H9 (cell line): ENCODE measurements around the gene BUD13. TPM values are rescaled to one million over a fixed set of nuclear protein-coding genes. Genes with fewer than 3 reads are reported as not detected.

ENCODE experiments used
- DNase-seq: peaks from one replicate; pipeline ENCODE4 v3.0.0-alpha.2; 2017
- H2AFZ ChIP-seq: one replicate; pipeline ENCODE4 v1.6.1; 2013; ENCODE audit warnings: mild to moderate bottlenecking, low read length, control low read depth, moderate library complexity
- H2AK5ac ChIP-seq: 2 replicates; pipeline ENCODE4 v1.6.1; 2013; ENCODE audit warnings: low read length, control low read depth, mixed read lengths; ENCODE audit not compliant: insufficient read length
- H2BK120ac ChIP-seq: one replicate; pipeline ENCODE4 v1.6.1; 2013; ENCODE audit warnings: low read depth, mild to moderate bottlenecking, low read length, control low read depth, inconsistent platforms; ENCODE audit not compliant: poor library complexity, severe bottlenecking
- H2BK12ac ChIP-seq: 2 replicates; pipeline ENCODE4 v1.6.1; 2013; ENCODE audit warnings: low read length, control low read depth, mixed read lengths, low read depth; ENCODE audit not compliant: insufficient read length
- H2BK15ac ChIP-seq: 2 replicates; pipeline ENCODE4 v1.6.1; 2013; ENCODE audit warnings: low read depth, low read length, control low read depth
- H2BK20ac ChIP-seq: one replicate; pipeline ENCODE4 v1.6.1; 2013; ENCODE audit warnings: low read depth, mild to moderate bottlenecking, low read length, control low read depth, inconsistent platforms; ENCODE audit not compliant: poor library complexity, severe bottlenecking
- H2BK5ac ChIP-seq: 2 replicates; pipeline ENCODE4 v1.6.1; 2013; ENCODE audit warnings: low read length, control low read depth, mixed read lengths; ENCODE audit not compliant: insufficient read length
- H3K14ac ChIP-seq: 2 replicates; pipeline ENCODE4 v1.6.1; 2013; ENCODE audit warnings: low read length, control low read depth; ENCODE audit not compliant: insufficient read depth
- H3K18ac ChIP-seq: 2 replicates; pipeline ENCODE4 v1.6.1; 2013; ENCODE audit warnings: low read depth, mild to moderate bottlenecking, mixed read lengths, low read length, control low read depth; ENCODE audit not compliant: insufficient read length
- H3K23ac ChIP-seq: 2 replicates; pipeline ENCODE4 v1.6.1; 2013; ENCODE audit warnings: low read length, control low read depth, mixed read lengths, low read depth; ENCODE audit not compliant: insufficient read length
- H3K23me2 ChIP-seq: 2 replicates; pipeline ENCODE4 v1.6.1; 2013; ENCODE audit warnings: low read depth, mild to moderate bottlenecking, mixed read lengths, low read length, control low read depth; ENCODE audit not compliant: insufficient read length, poor library complexity, severe bottlenecking
- H3K27ac ChIP-seq: 2 replicates; pipeline ENCODE4 v1.5.1; 2013; ENCODE audit warnings: low read length, control low read depth, mixed read lengths, low read depth; ENCODE audit not compliant: insufficient read length
- H3K27me3 ChIP-seq: 2 replicates; pipeline ENCODE4 v1.6.1; 2013; ENCODE audit warnings: low read length, control low read depth, inconsistent platforms; ENCODE audit not compliant: insufficient read depth
- H3K4ac ChIP-seq: 2 replicates; pipeline ENCODE4 v1.6.1; 2013; ENCODE audit warnings: low read depth, mild to moderate bottlenecking, control low read depth, inconsistent platforms, low read length, moderate library complexity
- H3K4me1 ChIP-seq: 2 replicates; pipeline ENCODE4 v1.6.1; 2013; ENCODE audit warnings: low read length, control low read depth, inconsistent platforms; ENCODE audit not compliant: insufficient read depth
- H3K4me2 ChIP-seq: 2 replicates; pipeline ENCODE4 v1.6.1; 2013; ENCODE audit warnings: low read length, control low read depth, mixed read lengths; ENCODE audit not compliant: insufficient read length, insufficient read depth
- H3K56ac ChIP-seq: 2 replicates; pipeline ENCODE4 v1.6.1; 2013; ENCODE audit warnings: low read depth, mild to moderate bottlenecking, mixed read lengths, low read length, control low read depth; ENCODE audit not compliant: insufficient read length
- H3K79me1 ChIP-seq: 2 replicates; pipeline ENCODE4 v1.6.1; 2013; ENCODE audit warnings: low read depth, mild to moderate bottlenecking, moderate library complexity, low read length, control low read depth, inconsistent platforms; ENCODE audit not compliant: insufficient read depth, poor library complexity, severe bottlenecking
- H3K79me2 ChIP-seq: 2 replicates; pipeline ENCODE4 v1.6.1; 2013; ENCODE audit warnings: low read length, control low read depth, inconsistent platforms; ENCODE audit not compliant: insufficient read depth
- H3K9ac ChIP-seq: 2 replicates; pipeline ENCODE4 v1.6.1; 2013; ENCODE audit warnings: low read length, control low read depth, mixed read lengths; ENCODE audit not compliant: insufficient read length; ENCODE audit errors: extremely low read depth
- H3K9me3 ChIP-seq: one replicate; pipeline ENCODE4 v1.6.1; 2013; ENCODE audit warnings: low read depth, low read length, inconsistent platforms; ENCODE audit not compliant: control insufficient read depth
- H3T11ph ChIP-seq: one replicate; pipeline ENCODE4 v1.6.1; 2013; ENCODE audit warnings: mild to moderate bottlenecking, low read length, control low read depth, inconsistent platforms
- H4K20me1 ChIP-seq: one replicate; pipeline ENCODE4 v1.6.1; 2013; ENCODE audit not compliant: control insufficient read depth, insufficient read length, insufficient read depth
- H4K5ac ChIP-seq: 2 replicates; pipeline ENCODE4 v1.6.1; 2013; ENCODE audit warnings: low read depth, mild to moderate bottlenecking, mixed read lengths, low read length, control low read depth; ENCODE audit not compliant: insufficient read length
- H4K8ac ChIP-seq: replicated peaks from 2 replicates; pipeline ENCODE4 v1.6.1; 2013; ENCODE audit warnings: low read length, control low read depth, mixed read lengths, low read depth; ENCODE audit not compliant: insufficient read length
- H4K91ac ChIP-seq: 2 replicates; pipeline ENCODE4 v1.6.1; 2013; ENCODE audit warnings: low read depth, mild to moderate bottlenecking, moderate library complexity, mixed read lengths, low read length, control low read depth; ENCODE audit not compliant: insufficient read length
- H3K27ac Mint-ChIP-seq, 3 experiments: 2 replicates in 2 of 3; 3 replicates in 1 of 3; pipeline ENCODE4 v1.8.0; 2020 to 2021; ENCODE audit warnings: mixed read lengths in 3 of 3, mild to moderate bottlenecking in 1 of 3, moderate library complexity in 1 of 3
- H3K27me3 Mint-ChIP-seq: 2 replicates; pipeline ENCODE4 v1.8.0; 2021; ENCODE audit warnings: low read depth, mild to moderate bottlenecking, moderate library complexity, mixed read lengths
- H3K36me3 Mint-ChIP-seq, 3 experiments: 2 replicates in 2 of 3; 3 replicates in 1 of 3; pipeline ENCODE4 v1.8.0; 2020 to 2021; ENCODE audit warnings: low read depth in 3 of 3, mixed read lengths in 3 of 3; ENCODE audit not compliant: insufficient read depth in 1 of 3
- H3K4me1 Mint-ChIP-seq, 2 experiments: 2 replicates each; pipeline ENCODE4 v1.8.0; 2020; ENCODE audit warnings: mixed read lengths in 2 of 2
- H3K4me3 Mint-ChIP-seq, 2 experiments: 2 replicates in 1 of 2; 3 replicates in 1 of 2; pipeline ENCODE4 v1.8.0; 2020 to 2021; ENCODE audit warnings: mild to moderate bottlenecking in 2 of 2, mixed read lengths in 2 of 2, moderate library complexity in 1 of 2
- H3K9me3 Mint-ChIP-seq, 2 experiments: 2 replicates in 1 of 2; 3 replicates in 1 of 2; pipeline ENCODE4 v1.8.0; 2020; ENCODE audit warnings: mild to moderate bottlenecking in 2 of 2, mixed read lengths in 2 of 2, moderate library complexity in 1 of 2
- WGBS: extraction: QIAGEN DNeasy Blood & Tissue Kit; methylation state at CpG from one replicate; pipeline ENCODE4 v1.1.7; 2013; ENCODE audit warnings: missing lambda C conversion rate, low lambda C conversion rate, mixed read lengths; ENCODE audit not compliant: insufficient read length; ENCODE audit errors: extremely low coverage; 5-methylcytosine and 5-hydroxymethylcytosine counted together
- total RNA-seq: library from RNA; stranded (reverse); gene quantifications from 2 replicates; pipeline ENCODE4 v1.2.1, GENCODE V29; 2021
- TF ChIP-seq, protein P1 (sequence below): fragments of 200-600 bp; sonication (generic); conservative IDR thresholded peaks from 3 replicates; pipeline ENCODE4 v1.8.0; 2021; ENCODE audit warnings: antibody characterized with exemption, mild to moderate bottlenecking

Gene BUD13
- total RNA-seq, 1 experiment from 2014 or later: 30.0 TPM

DNA sequence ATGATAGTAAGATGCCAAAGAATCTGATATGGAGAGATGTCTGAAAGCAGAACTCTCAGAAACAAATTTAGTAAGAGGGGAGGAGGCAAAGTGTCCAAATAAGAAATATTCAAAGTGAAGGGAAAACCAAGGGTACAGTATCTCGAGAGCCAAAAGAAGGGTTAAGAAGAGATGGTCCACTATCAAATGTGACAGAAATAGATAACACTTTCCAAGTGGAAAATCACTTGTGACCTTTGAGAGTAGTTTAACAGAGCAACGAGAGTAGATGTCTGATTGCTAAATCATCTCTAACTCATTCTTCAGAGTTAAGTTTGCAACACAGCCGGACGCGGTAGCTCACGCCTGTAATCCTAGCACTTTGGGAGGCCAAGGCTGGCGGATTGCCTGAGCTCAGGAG, 4.3 kb upstream of the BUD13 start:
- Histone ChIP-seq H2AFZ (no peak overlapping the region), H2AK5ac (no peak overlapping the region), H4K5ac (no peak overlapping the region), H3K9ac (no peak overlapping the region), H2BK20ac (no peak overlapping the region), H3K4me1 (no peaks in the 10 kb centered on the region), H3K14ac (no peak overlapping the region), H3K4ac (no peak overlapping the region), H3K56ac (no peak overlapping the region), H3K79me1 (no peaks in the 10 kb centered on the region), H2BK120ac (no peak overlapping the region), H3K23me2 (peaks cover 9% of the 10 kb centered on the region), H3K23ac (no peak overlapping the region), H3K4me2 (no peak overlapping the region), H3K79me2 (peaks cover under 1% of the 10 kb centered on the region; the same call in 1 of the 2 replicates), H4K91ac (no peak overlapping the region), H2BK5ac (no peak overlapping the region), H2BK15ac (no peak overlapping the region), H3K18ac (no peak overlapping the region), H3K27me3 (no peaks in the 10 kb centered on the region), H3K27ac (no peak overlapping the region), H4K20me1 (no peaks in the 10 kb centered on the region), H4K8ac (no peak overlapping the region), H3T11ph (no peak overlapping the region), H3K9me3 (no peaks in the 10 kb centered on the region), H2BK12ac (no peak overlapping the region)
- no peak overlapping the region for H3K4me3 Mint-ChIP-seq
- no peak for DNase-seq
- H3K9me3 Mint-ChIP-seq: no peaks in the 10 kb centered on the region
- TF ChIP-seq, protein P1, sequence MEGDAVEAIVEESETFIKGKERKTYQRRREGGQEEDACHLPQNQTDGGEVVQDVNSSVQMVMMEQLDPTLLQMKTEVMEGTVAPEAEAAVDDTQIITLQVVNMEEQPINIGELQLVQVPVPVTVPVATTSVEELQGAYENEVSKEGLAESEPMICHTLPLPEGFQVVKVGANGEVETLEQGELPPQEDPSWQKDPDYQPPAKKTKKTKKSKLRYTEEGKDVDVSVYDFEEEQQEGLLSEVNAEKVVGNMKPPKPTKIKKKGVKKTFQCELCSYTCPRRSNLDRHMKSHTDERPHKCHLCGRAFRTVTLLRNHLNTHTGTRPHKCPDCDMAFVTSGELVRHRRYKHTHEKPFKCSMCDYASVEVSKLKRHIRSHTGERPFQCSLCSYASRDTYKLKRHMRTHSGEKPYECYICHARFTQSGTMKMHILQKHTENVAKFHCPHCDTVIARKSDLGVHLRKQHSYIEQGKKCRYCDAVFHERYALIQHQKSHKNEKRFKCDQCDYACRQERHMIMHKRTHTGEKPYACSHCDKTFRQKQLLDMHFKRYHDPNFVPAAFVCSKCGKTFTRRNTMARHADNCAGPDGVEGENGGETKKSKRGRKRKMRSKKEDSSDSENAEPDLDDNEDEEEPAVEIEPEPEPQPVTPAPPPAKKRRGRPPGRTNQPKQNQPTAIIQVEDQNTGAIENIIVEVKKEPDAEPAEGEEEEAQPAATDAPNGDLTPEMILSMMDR: no peak
- H3K4me1 Mint-ChIP-seq: peaks cover 9% of the 10 kb centered on the region in 2 experiments; a peak in 3 of 4 replicates
- no CpG with 5 or more reads among the region's 7 CpGs for WGBS
- H3K36me3 Mint-ChIP-seq: peaks cover 23 to 61% (median 43%) of the 10 kb centered on the region in 3 experiments; a peak in 6 of 7 replicates
- no peak overlapping the region for H3K27ac Mint-ChIP-seq
- no peaks in the 10 kb centered on the region for H3K27me3 Mint-ChIP-seq
